MM.1S (cell line): ENCODE data around the gene PRKCE.

Experiments used
- DNase-seq: peaks from one replicate; pipeline ENCODE4 v3.0.0-alpha.2; 2015
- H2AFZ ChIP-seq: fragments of 300-600 bp; sonication (generic); 2 replicates; pipeline ENCODE4 v1.6.0; 2016; ENCODE audit warnings: antibody characterized with exemption, low read length
- H3F3A ChIP-seq: fragments of 300-600 bp; sonication (generic); 2 replicates; pipeline ENCODE4 v1.6.1; 2016; ENCODE audit warnings: mild to moderate bottlenecking, antibody characterized with exemption, low read length, moderate library complexity, mixed read lengths; ENCODE audit not compliant: insufficient read depth
- H3K27ac ChIP-seq: fragments of 300-600 bp; sonication (generic); 2 replicates; pipeline ENCODE4 v1.5.1; 2016; ENCODE audit warnings: mild to moderate bottlenecking, low read length
- H3K27me3 ChIP-seq: fragments of 300-600 bp; sonication (generic); replicated peaks from 2 replicates; pipeline ENCODE4 v1.6.0; 2016; ENCODE audit warnings: low read length; ENCODE audit not compliant: insufficient read depth
- H3K36me3 ChIP-seq: fragments of 300-600 bp; sonication (generic); replicated peaks from 2 replicates; pipeline ENCODE4 v1.6.1; 2016; ENCODE audit warnings: mild to moderate bottlenecking, low read length, mixed read lengths; ENCODE audit not compliant: insufficient read depth
- H3K4me1 ChIP-seq: fragments of 300-600 bp; sonication (generic); 2 replicates; pipeline ENCODE4 v1.6.1; 2016; ENCODE audit warnings: low read length, mixed read lengths
- H3K4me2 ChIP-seq: fragments of 300-600 bp; sonication (generic); 2 replicates; pipeline ENCODE4 v1.6.0; 2016; ENCODE audit warnings: low read depth, low read length
- H3K4me3 ChIP-seq: fragments of 300-600 bp; sonication (generic); 2 replicates; pipeline ENCODE4 v1.5.1; 2016; ENCODE audit warnings: low read length, mixed read lengths
- H3K79me2 ChIP-seq: fragments of 300-600 bp; sonication (generic); 2 replicates; pipeline ENCODE4 v1.6.1; 2016; ENCODE audit warnings: mixed run types, low read length, mixed read lengths
- H3K9ac ChIP-seq: fragments of 300-600 bp; sonication (generic); 2 replicates; pipeline ENCODE4 v1.6.1; 2016; ENCODE audit warnings: low read length, mixed read lengths
- H3K9me2 ChIP-seq: fragments of 300-600 bp; sonication (generic); replicated peaks from 2 replicates; pipeline ENCODE4 v1.6.1; 2016; ENCODE audit warnings: mild to moderate bottlenecking, low read length, mixed read lengths; ENCODE audit not compliant: insufficient read depth
- H3K9me3 ChIP-seq: fragments of 300-600 bp; sonication (generic); replicated peaks from 2 replicates; pipeline ENCODE4 v1.6.1; 2016; ENCODE audit warnings: mild to moderate bottlenecking, low read length, mixed read lengths; ENCODE audit not compliant: insufficient read depth
- H4K20me1 ChIP-seq: fragments of 300-600 bp; sonication (generic); 2 replicates; pipeline ENCODE4 v1.6.1; 2016; ENCODE audit warnings: mild to moderate bottlenecking, low read length, moderate library complexity, mixed read lengths; ENCODE audit not compliant: insufficient read depth
- CTCF ChIP-seq: fragments of 300-600 bp; sonication (generic); IDR thresholded peaks from 2 replicates; pipeline ENCODE4 v1.5.1; 2016; ENCODE audit warnings: antibody characterized with exemption, low read length, mixed read lengths
- EZH2 ChIP-seq: fragments of 300-600 bp; sonication (generic); optimal IDR thresholded peaks from 2 replicates; pipeline ENCODE3; 2017; ENCODE audit warnings: low read depth, mild to moderate bottlenecking, antibody characterized with exemption, low read length, mixed read lengths
- EZH2phosphoT487 ChIP-seq: fragments of 300-600 bp; sonication (generic); IDR thresholded peaks from 2 replicates; pipeline ENCODE4 v1.6.1; 2018; ENCODE audit warnings: antibody characterized with exemption, low read length

Gene PRKCE

GRCh38 chr2:46066116-46066515 lies 414.6 kb downstream of the PRKCE start:
- no peaks in the 10 kb centered on the region for H3F3A ChIP-seq
- H4K20me1 ChIP-seq: no peaks in the 10 kb centered on the region
- TF ChIP-seq EZH2: no peak
- no peak for TF ChIP-seq CTCF
- no peak for TF ChIP-seq EZH2phosphoT487
- no peaks in the 10 kb centered on the region for H3K79me2 ChIP-seq
- DNase-seq: no peak
- H3K36me3 ChIP-seq: no peaks in the 10 kb centered on the region
- no peaks in the 10 kb centered on the region for H3K9me3 ChIP-seq
- H3K27me3 ChIP-seq: no peaks in the 10 kb centered on the region
- no peaks in the 10 kb centered on the region for H3K9me2 ChIP-seq
- no peak overlapping the region for H2AFZ ChIP-seq
- no peaks in the 10 kb centered on the region for H3K4me1 ChIP-seq
- no peak overlapping the region for H3K4me3 ChIP-seq
- H3K4me2 ChIP-seq: no peak overlapping the region
- H3K9ac ChIP-seq: no peak overlapping the region
- no peak overlapping the region for H3K27ac ChIP-seq

DNA sequence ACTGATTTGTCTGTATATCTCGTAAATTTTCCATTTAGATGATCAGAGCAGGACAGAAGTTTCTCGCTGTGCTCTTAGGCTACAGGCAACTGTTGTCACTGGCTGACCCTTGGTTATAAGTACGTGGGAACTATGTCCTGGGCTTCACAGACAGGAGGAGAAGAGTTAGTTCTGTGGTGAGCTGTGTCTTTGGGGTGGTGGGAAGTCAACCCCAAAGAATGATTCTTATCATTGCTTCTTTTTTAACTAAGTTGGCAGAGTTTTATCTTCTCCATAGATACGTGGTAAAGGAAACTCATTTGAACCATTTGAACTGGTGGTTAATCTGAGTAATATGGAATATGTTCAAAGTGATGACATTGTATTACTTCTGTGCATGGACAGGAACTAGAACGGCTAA lies 415.1 kb downstream of the PRKCE start:
- H3K79me2 ChIP-seq: no peaks in the 10 kb centered on the region
- no peaks in the 10 kb centered on the region for H3K27me3 ChIP-seq
- H3K9ac ChIP-seq: no peak overlapping the region
- H3F3A ChIP-seq: no peaks in the 10 kb centered on the region
- TF ChIP-seq EZH2phosphoT487: no peak
- no peak for TF ChIP-seq CTCF
- TF ChIP-seq EZH2: no peak
- H3K9me3 ChIP-seq: no peaks in the 10 kb centered on the region
- no peak overlapping the region for H3K4me3 ChIP-seq
- no peaks in the 10 kb centered on the region for H3K4me1 ChIP-seq
- no peaks in the 10 kb centered on the region for H4K20me1 ChIP-seq
- H3K9me2 ChIP-seq: no peaks in the 10 kb centered on the region
- DNase-seq: no peak
- no peak overlapping the region for H3K4me2 ChIP-seq
- no peaks in the 10 kb centered on the region for H3K36me3 ChIP-seq
- no peak overlapping the region for H3K27ac ChIP-seq
- no peak overlapping the region for H2AFZ ChIP-seq

GRCh38 chr2:46067062-46067461 lies 415.6 kb downstream of the PRKCE start:
- H3K9me3 ChIP-seq: no peaks in the 10 kb centered on the region
- H3K27me3 ChIP-seq: no peaks in the 10 kb centered on the region
- no peak overlapping the region for H2AFZ ChIP-seq
- no peaks in the 10 kb centered on the region for H3F3A ChIP-seq
- no peak overlapping the region for H3K9ac ChIP-seq
- no peak for TF ChIP-seq CTCF
- no peak for TF ChIP-seq EZH2
- TF ChIP-seq EZH2phosphoT487: no peak
- H3K4me2 ChIP-seq: no peak overlapping the region
- no peaks in the 10 kb centered on the region for H3K79me2 ChIP-seq
- no peaks in the 10 kb centered on the region for H3K4me1 ChIP-seq
- no peaks in the 10 kb centered on the region for H3K9me2 ChIP-seq
- H3K36me3 ChIP-seq: no peaks in the 10 kb centered on the region
- no peak overlapping the region for H3K4me3 ChIP-seq
- DNase-seq: no peak
- no peak overlapping the region for H3K27ac ChIP-seq
- H4K20me1 ChIP-seq: no peaks in the 10 kb centered on the region
